Suppressor macrophage treated with lipopolysaccharide for 4 hours (primary cell): ENCODE measurements around the gene ARMC9.
"Not testable (repeated sequence)": the region's sequence is repeated elsewhere in the genome, so short reads cannot be mapped to it uniquely, and the experiment has no call there.

Source experiments
- DNase-seq: peaks from one replicate; pipeline ENCODE4 v3.0.0-alpha.2; 2020

The ARMC9 gene

DNA sequence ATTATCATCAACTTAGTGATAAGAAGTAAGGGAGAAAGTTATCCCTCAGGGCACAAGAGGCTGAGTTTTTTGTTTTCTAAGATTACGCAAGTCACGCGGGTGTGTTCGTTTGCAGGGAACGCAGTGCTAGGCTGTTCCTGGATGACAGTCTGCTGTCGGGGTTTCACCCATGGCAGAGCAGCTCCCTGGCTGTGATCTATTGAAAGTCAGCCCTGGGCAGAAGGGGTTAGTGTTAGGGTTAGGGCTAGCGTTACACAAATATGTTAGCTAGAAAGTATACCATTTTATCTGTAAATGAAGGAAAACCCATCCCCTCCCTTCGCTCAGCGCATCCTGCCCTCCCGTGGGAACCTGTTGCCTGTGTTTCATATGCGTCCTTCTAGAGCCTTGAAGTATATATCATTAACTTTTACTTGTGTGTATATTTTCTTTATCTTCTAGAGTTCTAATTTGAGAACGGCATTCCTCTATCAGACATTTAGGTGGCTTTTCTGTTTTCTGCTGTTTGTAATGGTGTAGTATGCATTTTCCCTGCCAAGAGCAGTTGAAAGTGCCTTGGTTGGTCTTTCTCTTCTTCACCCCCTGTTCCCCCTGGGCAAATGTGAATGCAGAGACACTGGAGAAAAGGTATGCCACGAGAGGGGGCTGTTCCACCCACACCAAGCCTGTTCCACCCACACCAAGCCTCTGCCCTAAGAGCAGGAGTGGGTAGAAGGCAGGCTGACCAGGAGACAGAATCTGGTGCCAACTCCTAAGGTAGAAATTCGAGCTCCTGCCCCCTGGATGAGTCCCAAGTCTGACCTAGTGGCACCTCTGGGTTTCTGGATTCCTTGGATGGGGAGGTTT is 47.0 kb downstream of the ARMC9 start:
- peak; percentile 26 for DNase-seq

DNA sequence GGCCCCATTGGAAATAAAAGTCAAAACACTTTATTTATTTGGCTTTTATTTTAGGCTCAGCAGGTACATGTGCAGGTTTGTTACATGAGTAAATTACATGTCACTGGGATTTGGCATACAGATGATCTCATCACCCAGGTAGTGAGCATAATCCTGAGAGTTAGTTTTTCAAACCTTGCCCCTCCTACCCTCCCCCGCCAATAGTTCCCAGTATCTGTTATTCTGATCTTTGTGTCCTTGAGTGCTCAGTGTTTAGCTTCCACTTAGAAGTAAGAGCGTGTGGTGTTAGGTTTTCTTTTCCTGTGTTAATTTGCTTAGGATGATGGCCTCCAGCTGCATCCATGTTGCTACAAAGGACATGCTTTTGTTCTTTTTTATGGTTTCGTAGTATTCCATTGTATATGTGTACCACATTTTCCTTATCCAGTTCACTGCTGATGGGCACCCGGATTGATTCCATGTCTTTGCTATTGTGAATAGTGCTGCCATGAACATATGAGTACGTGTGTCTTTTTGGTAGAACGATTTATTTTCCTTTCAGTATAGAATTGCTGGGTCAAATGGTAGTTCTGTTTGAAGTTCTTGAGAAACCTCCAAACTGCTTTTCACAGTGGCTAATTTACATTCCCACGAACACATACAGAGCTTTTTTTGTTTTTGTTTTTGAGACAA is 47.9 kb downstream of the ARMC9 start:
- no peak for DNase-seq

DNA sequence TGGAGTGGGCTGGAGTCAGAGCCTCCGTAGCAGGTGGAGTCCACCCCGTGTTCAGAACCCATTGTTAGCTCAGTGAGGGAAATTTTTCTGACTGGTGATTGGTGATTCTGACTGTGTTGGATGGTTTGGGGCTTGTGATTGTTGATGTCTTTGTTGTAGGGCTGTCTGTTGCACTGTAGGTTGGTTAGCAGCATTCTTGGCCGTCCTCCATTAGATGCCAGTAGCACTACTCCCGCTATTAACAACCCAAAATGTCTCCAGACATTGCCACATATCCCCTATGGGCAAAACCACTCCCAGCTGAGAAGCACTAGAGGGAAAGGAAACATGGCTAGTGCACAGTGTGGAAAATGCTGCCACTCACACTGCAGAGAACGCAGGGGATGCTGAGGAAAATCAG is 51.7 kb downstream of the ARMC9 start:
- no peak for DNase-seq

DNA sequence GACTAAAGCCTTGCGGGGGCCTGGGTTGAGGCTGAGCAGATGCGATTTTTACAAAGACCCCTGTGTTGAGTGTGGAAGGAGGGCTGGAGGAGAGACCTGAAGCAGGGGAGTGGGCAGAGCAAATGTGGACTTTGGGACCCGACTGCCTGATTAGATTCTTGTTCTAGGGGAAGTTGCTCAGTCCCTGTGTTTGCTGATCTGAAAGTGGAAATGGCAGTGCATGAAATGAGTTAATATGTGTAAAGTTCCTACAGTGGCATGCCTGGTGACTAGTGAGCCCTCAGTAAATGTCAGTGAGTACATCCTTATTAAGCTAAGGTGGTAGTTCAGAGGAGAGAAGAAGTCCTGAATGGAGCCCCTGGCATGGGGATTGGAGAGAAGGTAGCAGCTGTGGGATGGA is 52.3 kb downstream of the ARMC9 start:
- DNase-seq: peak; percentile 26

DNA sequence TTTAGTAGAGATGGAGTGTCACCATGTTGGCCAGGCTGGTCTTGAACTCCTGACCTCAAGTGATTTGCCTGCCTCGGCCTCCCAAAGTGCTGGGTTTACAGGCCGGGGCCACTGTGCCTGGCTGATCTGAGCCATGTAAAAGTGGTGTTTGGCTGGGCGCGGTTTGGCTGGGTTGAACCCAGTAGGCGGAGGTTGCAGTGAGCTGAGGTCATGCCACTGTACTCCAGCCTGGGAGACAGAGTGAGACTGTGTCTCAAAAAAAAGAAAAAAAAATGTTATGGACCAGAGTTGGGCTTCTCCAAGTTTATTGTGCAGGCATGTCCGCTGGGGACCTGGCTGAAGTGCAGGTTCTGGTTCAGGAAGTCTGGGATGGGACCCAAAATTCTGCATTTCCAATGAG is 54.9 kb downstream of the ARMC9 start:
- DNase-seq: not testable (repeated sequence)

DNA sequence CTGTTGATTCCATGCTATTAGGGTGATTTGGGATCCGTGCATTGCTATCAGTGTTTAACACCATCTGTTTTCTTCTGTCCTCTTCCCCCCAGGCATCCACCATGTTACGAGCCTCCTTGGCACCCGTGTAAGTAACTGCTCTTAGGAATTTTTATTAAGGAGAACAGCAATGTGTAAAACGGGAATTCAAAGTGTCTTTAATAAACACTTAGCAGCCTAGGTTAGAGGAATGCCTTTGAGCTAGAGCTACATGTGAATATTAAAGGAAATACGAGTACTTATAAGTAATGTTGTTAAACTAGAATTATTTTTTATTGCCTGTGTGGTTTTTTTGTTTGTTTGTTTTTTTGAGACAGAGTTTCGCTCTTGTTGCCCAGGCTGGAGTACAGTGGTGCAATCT is 58.1 kb downstream of the ARMC9 start:
- DNase-seq: no peak

DNA sequence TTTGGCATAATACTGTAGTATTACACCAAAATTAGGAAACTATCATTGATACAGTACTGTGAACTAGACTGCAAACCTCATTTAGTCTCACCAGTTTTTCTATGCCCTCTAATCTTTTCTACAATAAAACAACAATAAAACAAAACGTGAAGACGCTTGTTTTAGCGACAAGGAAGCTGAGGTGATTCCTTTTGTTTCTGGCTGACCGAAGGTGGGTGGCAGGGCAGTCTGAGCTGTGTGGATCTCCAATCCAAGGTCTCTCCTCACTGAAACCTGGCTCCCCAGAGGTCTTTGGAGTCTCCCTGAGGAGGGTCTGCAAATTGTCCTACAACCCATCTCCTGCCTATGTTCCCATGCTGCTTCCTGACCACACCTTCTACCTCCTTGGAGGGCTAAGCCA is 59.3 kb downstream of the ARMC9 start:
- DNase-seq: no peak

DNA sequence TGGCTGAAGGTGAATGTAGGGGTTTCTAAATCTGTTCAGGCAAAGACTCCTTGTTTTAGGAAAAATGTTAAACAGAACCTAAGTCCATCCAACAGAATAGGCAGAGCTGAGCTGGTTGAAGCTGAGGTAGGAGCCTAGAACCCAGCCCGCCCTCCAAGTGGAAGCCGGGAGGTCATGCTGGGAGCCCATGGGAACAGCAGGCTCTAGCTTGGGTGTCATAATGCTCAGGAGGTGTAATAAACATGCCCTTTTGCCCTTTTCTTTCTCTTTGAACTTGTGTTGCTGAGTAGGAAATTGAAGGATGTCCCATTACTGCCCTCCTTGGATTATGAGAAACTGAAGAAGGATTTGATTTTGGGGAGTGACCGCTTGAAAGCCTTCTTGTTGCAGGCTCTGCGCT is 60.3 kb downstream of the ARMC9 start:
- no peak for DNase-seq

GRCh38 chr2:231259104-231259503 is 60.7 kb downstream of the ARMC9 start:
- DNase-seq: no peak

GRCh38 chr2:231260442-231261208 is 62.2 kb downstream of the ARMC9 start:
- peak; percentile 28 for DNase-seq

DNA sequence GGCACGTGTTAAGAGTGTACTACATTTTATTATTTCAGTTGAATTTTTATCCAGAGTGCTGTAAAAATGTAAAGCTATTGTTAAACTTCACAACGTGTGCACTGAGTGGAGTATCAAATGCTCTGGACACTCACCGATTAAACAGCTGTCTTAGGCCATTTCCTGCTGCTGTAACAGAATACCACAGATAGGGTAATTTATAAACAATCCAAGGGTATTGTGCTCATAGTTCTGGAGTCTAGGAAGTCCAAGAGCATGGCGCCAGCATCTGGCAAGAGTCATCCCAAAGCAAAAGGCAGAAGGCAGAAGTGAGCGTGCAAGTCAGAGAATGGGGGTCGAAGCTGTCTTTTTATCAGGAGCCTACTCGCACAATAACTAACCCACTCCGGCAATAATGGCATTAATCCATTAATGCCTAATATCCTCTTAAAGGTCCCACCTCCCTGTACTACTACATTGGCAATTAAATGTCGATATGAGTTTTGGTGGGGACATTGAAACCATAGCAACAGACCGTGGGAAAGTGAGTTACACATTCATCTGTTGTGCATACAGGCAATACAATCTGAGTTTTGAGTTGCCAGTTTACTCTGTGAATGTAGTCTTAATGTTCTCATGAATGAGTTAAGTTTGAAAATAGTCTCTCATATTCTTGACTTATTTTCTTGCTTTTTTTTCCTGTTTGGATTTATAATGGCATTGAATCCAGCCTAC is 64.8 kb downstream of the ARMC9 start:
- no peak for DNase-seq

DNA sequence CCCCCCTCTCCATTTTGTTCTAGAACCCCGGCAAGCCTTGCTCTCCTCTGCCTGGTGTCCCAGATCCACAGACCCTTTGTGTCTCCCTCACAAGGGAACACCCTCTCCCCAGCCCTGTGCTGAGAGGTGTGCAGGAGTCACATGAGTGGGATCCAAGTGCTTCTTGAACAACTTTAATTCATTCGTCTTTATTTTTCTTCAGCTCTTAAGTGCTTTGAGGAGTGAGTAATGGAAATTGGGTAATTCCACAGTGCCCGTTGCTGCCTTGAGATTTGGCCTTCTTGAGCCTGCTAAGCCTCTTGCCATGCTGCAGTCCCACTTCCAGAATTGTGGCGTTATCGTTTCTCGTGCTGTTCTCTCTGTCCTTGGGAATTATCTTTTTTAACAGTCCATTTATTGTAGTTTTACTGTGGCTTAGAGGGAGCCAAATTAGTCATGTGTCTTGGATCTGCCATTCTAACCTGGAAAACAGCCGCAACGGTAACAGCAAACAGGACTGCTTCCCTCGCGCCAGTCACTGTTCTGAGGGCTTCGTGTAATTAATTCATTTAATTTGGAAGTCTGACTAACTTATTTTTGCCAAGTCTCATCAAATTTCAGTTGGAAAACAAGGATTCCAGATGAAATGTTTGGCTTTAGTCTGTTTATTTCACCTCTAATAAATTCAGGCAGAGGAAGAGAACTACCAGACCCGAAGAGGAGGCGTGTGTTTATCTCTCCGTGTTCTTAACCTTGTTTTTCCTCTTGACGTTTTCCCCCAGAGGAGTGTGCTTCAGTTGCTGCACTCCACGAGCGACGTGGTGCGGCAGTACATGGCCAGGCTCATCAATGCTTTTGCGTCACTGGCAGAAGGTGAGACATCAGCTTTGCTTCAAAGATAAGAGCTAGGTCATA is 72.0 kb downstream of the ARMC9 start:
- no peak for DNase-seq

GRCh38 chr2:231272991-231273390 is 74.6 kb downstream of the ARMC9 start:
- no peak for DNase-seq

- no peak for DNase-seq
Measured at GRCh38 chr2:231276987-231277386, 78.6 kb downstream of the ARMC9 start.

- DNase-seq: no peak
Measured at GRCh38 chr2:231277962-231278361, 79.5 kb downstream of the ARMC9 start.

GRCh38 chr2:231278868-231279267 is 80.4 kb downstream of the ARMC9 start:
- no peak for DNase-seq

GRCh38 chr2:231280846-231281245 is 82.4 kb downstream of the ARMC9 start:
- DNase-seq: no peak

GRCh38 chr2:231284296-231284695 is 85.9 kb downstream of the ARMC9 start:
- DNase-seq: no peak

DNA sequence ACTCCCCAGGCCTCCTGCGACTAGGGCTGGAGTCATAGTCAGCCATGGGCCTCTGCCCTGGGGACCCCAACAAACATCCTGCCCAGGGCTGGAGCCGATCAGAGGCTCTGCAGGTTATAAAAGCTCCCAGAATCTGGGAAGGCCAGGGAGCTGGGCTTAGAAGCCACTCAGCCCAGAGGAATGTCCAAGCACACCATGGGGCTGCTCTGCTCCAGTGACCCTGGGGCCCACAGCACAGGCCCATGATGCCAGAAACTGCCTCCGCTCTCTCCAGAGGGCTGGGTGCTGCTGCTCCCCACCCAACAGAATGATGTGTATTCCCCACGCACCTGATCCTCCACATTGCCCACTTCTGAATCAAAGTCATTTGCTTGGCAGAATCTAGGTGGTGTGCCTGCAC is 88.5 kb downstream of the ARMC9 start:
- no peak for DNase-seq

GRCh38 chr2:231287696-231288095 is 89.3 kb downstream of the ARMC9 start:
- no peak for DNase-seq

DNA sequence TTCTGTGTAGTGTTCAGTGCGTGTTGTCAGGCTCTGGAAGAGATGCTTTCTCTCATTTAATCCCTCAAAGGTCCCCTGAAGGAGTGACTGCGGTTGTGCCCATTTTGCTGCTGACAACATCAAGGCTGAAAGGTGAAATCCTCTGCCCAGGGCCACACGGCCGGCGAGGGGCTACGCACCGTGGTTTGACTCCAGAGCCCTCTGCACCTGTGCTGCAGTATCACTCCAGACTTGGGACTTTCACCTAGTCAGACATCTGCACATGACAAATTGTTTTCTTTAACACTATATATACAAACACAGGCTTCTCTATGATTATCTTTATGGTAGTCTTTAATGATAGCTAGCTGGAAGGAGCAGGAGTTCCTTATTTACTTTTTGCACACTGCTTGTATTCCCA is 90.2 kb downstream of the ARMC9 start:
- no peak for DNase-seq
